ENCODE results near the gene SLCO2B1.

DNA sequence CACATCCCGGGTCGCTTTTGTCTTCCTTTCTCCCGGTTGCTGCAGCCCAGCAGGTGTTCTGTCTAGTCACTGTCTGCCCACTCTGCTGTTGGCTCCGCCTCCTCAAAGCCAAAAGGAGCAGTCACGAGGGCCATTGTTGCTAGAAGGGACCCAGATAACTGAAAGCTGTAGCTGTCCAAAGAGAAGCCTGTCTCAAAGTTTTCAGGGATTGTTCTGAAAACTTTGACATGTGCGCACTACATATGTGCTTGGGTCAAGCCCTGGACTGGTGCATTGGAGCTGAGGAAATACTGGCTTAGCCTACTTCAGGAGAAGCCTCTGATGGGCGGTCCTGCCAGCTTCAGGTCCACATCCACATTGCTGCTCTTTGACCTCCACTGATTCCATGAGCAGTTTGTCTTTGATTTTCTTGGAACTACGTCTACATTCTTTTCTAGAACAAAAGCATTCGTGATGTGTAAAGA lies 45.4 kb upstream of the SLCO2B1 start:
- TF ChIP-seq, protein P1, sequence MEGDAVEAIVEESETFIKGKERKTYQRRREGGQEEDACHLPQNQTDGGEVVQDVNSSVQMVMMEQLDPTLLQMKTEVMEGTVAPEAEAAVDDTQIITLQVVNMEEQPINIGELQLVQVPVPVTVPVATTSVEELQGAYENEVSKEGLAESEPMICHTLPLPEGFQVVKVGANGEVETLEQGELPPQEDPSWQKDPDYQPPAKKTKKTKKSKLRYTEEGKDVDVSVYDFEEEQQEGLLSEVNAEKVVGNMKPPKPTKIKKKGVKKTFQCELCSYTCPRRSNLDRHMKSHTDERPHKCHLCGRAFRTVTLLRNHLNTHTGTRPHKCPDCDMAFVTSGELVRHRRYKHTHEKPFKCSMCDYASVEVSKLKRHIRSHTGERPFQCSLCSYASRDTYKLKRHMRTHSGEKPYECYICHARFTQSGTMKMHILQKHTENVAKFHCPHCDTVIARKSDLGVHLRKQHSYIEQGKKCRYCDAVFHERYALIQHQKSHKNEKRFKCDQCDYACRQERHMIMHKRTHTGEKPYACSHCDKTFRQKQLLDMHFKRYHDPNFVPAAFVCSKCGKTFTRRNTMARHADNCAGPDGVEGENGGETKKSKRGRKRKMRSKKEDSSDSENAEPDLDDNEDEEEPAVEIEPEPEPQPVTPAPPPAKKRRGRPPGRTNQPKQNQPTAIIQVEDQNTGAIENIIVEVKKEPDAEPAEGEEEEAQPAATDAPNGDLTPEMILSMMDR (conservative IDR thresholded peaks at IDR 0.05; ENCODE audit: low read depth in 2 of 2), result no peak
- TF ChIP-seq EZH2 (IDR thresholded peaks at IDR 0.05; ENCODE audit: low read depth, unreplicated experiment) (no peak), EZH2phosphoT487 (IDR thresholded peaks at IDR 0.05; ENCODE audit: unreplicated experiment) (no peak), POLR2AphosphoS5 (IDR thresholded peaks at IDR 0.05; ENCODE audit: low read depth) (no peak), JUNB (IDR thresholded peaks at IDR 0.05; ENCODE audit: unreplicated experiment) (no peak), CREB1 (CRISPR knock-in tag; IDR thresholded peaks at IDR 0.05; ENCODE audit: low read depth) (no peak), STAT1 (IDR thresholded peaks at IDR 0.05; ENCODE audit: unreplicated experiment) (no peak), NANOG (IDR thresholded peaks at IDR 0.05; ENCODE audit: borderline replicate concordance) (no peak), ZNF114 (CRISPR knock-in tag; IDR thresholded peaks at IDR 0.05) (no peak)
- TF ChIP-seq, protein P2, sequence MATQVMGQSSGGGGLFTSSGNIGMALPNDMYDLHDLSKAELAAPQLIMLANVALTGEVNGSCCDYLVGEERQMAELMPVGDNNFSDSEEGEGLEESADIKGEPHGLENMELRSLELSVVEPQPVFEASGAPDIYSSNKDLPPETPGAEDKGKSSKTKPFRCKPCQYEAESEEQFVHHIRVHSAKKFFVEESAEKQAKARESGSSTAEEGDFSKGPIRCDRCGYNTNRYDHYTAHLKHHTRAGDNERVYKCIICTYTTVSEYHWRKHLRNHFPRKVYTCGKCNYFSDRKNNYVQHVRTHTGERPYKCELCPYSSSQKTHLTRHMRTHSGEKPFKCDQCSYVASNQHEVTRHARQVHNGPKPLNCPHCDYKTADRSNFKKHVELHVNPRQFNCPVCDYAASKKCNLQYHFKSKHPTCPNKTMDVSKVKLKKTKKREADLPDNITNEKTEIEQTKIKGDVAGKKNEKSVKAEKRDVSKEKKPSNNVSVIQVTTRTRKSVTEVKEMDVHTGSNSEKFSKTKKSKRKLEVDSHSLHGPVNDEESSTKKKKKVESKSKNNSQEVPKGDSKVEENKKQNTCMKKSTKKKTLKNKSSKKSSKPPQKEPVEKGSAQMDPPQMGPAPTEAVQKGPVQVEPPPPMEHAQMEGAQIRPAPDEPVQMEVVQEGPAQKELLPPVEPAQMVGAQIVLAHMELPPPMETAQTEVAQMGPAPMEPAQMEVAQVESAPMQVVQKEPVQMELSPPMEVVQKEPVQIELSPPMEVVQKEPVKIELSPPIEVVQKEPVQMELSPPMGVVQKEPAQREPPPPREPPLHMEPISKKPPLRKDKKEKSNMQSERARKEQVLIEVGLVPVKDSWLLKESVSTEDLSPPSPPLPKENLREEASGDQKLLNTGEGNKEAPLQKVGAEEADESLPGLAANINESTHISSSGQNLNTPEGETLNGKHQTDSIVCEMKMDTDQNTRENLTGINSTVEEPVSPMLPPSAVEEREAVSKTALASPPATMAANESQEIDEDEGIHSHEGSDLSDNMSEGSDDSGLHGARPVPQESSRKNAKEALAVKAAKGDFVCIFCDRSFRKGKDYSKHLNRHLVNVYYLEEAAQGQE (IDR thresholded peaks at IDR 0.05; ENCODE audit: unreplicated experiment), result no peak
- TF ChIP-seq, protein P3, sequence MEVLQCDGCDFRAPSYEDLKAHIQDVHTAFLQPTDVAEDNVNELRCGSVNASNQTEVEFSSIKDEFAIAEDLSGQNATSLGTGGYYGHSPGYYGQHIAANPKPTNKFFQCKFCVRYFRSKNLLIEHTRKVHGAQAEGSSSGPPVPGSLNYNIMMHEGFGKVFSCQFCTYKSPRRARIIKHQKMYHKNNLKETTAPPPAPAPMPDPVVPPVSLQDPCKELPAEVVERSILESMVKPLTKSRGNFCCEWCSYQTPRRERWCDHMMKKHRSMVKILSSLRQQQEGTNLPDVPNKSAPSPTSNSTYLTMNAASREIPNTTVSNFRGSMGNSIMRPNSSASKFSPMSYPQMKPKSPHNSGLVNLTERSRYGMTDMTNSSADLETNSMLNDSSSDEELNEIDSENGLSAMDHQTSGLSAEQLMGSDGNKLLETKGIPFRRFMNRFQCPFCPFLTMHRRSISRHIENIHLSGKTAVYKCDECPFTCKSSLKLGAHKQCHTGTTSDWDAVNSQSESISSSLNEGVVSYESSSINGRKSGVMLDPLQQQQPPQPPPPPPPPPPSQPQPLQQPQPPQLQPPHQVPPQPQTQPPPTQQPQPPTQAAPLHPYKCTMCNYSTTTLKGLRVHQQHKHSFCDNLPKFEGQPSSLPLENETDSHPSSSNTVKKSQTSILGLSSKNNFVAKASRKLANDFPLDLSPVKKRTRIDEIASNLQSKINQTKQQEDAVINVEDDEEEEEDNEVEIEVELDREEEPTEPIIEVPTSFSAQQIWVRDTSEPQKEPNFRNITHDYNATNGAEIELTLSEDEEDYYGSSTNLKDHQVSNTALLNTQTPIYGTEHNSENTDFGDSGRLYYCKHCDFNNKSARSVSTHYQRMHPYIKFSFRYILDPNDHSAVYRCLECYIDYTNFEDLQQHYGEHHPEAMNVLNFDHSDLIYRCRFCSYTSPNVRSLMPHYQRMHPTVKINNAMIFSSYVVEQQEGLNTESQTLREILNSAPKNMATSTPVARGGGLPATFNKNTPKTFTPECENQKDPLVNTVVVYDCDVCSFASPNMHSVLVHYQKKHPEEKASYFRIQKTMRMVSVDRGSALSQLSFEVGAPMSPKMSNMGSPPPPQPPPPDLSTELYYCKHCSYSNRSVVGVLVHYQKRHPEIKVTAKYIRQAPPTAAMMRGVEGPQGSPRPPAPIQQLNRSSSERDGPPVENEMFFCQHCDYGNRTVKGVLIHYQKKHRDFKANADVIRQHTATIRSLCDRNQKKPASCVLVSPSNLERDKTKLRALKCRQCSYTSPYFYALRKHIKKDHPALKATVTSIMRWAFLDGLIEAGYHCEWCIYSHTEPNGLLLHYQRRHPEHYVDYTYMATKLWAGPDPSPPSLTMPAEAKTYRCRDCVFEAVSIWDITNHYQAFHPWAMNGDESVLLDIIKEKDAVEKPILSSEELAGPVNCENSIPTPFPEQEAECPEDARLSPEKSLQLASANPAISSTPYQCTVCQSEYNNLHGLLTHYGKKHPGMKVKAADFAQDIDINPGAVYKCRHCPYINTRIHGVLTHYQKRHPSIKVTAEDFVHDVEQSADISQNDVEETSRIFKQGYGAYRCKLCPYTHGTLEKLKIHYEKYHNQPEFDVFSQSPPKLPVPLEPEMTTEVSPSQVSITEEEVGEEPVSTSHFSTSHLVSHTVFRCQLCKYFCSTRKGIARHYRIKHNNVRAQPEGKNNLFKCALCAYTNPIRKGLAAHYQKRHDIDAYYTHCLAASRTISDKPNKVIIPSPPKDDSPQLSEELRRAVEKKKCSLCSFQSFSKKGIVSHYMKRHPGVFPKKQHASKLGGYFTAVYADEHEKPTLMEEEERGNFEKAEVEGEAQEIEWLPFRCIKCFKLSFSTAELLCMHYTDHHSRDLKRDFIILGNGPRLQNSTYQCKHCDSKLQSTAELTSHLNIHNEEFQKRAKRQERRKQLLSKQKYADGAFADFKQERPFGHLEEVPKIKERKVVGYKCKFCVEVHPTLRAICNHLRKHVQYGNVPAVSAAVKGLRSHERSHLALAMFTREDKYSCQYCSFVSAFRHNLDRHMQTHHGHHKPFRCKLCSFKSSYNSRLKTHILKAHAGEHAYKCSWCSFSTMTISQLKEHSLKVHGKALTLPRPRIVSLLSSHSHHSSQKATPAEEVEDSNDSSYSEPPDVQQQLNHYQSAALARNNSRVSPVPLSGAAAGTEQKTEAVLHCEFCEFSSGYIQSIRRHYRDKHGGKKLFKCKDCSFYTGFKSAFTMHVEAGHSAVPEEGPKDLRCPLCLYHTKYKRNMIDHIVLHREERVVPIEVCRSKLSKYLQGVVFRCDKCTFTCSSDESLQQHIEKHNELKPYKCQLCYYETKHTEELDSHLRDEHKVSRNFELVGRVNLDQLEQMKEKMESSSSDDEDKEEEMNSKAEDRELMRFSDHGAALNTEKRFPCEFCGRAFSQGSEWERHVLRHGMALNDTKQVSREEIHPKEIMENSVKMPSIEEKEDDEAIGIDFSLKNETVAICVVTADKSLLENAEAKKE (CRISPR knock-in tag; IDR thresholded peaks at IDR 0.05), result no peak
